Common myeloid progenitor, CD34-positive (primary cell): ENCODE results near the gene GSG1L.

ENCODE experiments used
- CTCF ChIA-PET: fragments of 350-600 bp; sonication (Branson Sonifier 250); formaldehyde crosslinking; loops from one replicate; lab custom pipeline; 2021; ENCODE audit warnings: antibody characterized with exemption; lab: Charles Lee
- POLR2A ChIA-PET: fragments of 350-600 bp; sonication (Branson Sonifier 250); formaldehyde crosslinking; loops from one replicate; lab custom pipeline; 2021; ENCODE audit warnings: antibody characterized with exemption; lab: Charles Lee
- DNase-seq, 3 donors: peaks; one replicate each; pipeline versions ENCODE4 v3.0.0 to v3.0.0-alpha.2; 2013
- H3K27ac ChIP-seq, 2 experiments: 1 replicate in 1 of 2; 2 replicates in 1 of 2; pipeline ENCODE4 v1.7.0; 2013; ENCODE audit warnings: inconsistent platforms in 2 of 2, low read length in 2 of 2, mild to moderate bottlenecking in 2 of 2, low read depth in 1 of 2, moderate library complexity in 1 of 2; ENCODE audit not compliant: severe bottlenecking in 2 of 2, insufficient read depth in 1 of 2, poor library complexity in 1 of 2
- H3K27me3 ChIP-seq, 5 experiments: replicated peaks in 2 of 5; 1 replicate in 3 of 5; 2 replicates in 2 of 5; pipeline versions ENCODE4 v1.6.1 to v1.7.0; 2013; ENCODE audit warnings: low read length in 4 of 5, mild to moderate bottlenecking in 2 of 5, moderate library complexity in 2 of 5, inconsistent platforms in 1 of 5; ENCODE audit not compliant: insufficient read depth in 5 of 5, control insufficient read depth in 4 of 5
- H3K36me3 ChIP-seq, 4 experiments: 1 replicate in 2 of 4; 2 replicates in 2 of 4; pipeline versions ENCODE4 v1.6.1 to v1.7.0; 2013; ENCODE audit warnings: low read length in 3 of 4, control low read depth in 1 of 4, mild to moderate bottlenecking in 1 of 4; ENCODE audit not compliant: control insufficient read depth in 4 of 4, insufficient read depth in 4 of 4
- H3K4me1 ChIP-seq, 4 experiments: 1 replicate in 3 of 4; 2 replicates in 1 of 4; pipeline versions ENCODE4 v1.6.1 to v1.7.1; 2013; ENCODE audit warnings: low read length in 3 of 4, mild to moderate bottlenecking in 3 of 4, control low read depth in 1 of 4, inconsistent platforms in 1 of 4, moderate library complexity in 1 of 4; ENCODE audit not compliant: control insufficient read depth in 4 of 4, insufficient read depth in 4 of 4; ENCODE audit errors: control extremely low read depth in 1 of 4
- H3K4me3 ChIP-seq, 7 experiments: 1 replicate in 4 of 7; 2 replicates in 3 of 7; pipeline versions ENCODE4 v1.5.1 to v1.7.0; 2013; ENCODE audit warnings: mild to moderate bottlenecking in 7 of 7, low read length in 6 of 7, moderate library complexity in 6 of 7, inconsistent platforms in 2 of 7, low read depth in 2 of 7, control low read depth in 1 of 7; ENCODE audit not compliant: insufficient read depth in 4 of 7, control insufficient read depth in 1 of 7; ENCODE audit errors: extremely low read depth in 1 of 7
- H3K9me3 ChIP-seq, 5 experiments: 1 replicate in 4 of 5; 2 replicates in 1 of 5; pipeline versions ENCODE4 v1.6.1 to v1.7.1; 2013; ENCODE audit warnings: low read length in 4 of 5, mild to moderate bottlenecking in 2 of 5, inconsistent platforms in 1 of 5, low read depth in 1 of 5, moderate library complexity in 1 of 5; ENCODE audit not compliant: control insufficient read depth in 4 of 5, insufficient read depth in 2 of 5; ENCODE audit errors: control extremely low read depth in 1 of 5
- WGBS: methylation state at CpG from one replicate; pipeline ENCODE4 v1.1.5; 2013; ENCODE audit not compliant: insufficient coverage; 5-methylcytosine and 5-hydroxymethylcytosine counted together

Gene GSG1L

DNA sequence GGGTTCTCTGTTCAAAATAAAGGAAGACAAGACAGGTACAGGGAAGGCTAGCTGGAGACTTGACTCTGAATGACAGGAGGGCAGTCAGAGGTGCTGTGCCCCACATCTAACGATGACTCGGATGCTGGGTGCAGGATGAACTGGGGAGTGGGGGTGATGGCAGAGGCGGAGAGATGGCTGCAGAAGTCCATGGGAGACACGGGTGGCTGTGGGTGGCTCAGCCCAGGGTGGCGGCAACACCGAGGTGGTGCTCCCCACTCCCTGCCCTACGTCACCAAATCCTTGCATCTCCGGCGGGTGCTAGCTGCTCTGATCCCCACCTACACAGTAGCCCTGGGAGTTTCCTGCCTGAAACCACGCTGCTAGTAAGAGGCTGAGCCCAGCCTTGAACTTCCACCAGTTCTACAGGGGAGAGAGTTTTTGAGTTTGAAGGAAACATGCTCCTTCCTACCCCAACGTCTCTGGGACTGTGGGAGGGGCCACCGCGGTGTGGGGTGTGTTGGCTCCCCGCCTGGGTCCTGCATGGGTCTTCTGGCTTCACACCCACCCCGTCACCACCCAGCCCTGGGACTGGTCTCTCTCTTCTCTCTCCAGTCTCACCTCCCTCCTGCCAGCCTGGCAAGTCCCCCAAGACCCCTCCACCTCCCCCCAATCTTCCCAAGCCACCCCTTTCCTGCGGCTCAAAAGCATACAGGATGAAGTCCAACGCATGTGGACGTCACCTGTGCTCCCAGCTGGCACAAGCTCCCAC is 4.5 kb downstream of the GSG1L start:
- Histone ChIP-seq H3K4me3 (no peak overlapping the region), H3K27me3 (peaks cover 0 to 63% (median 27%) of the 10 kb centered on the region in 5 experiments), H3K4me1 (peaks cover 0 to 16% (median 9%) of the 10 kb centered on the region in 4 experiments), H3K9me3 (no peaks in the 10 kb centered on the region), H3K36me3 (no peaks in the 10 kb centered on the region), H3K27ac (no peak overlapping the region)
- WGBS: 47% methylated on average over 8 of the region's 18 CpGs
- POLR2A ChIA-PET: no interaction called here
- no peak for DNase-seq
- CTCF ChIA-PET: interaction anchor here (1.9 kb wide), 1 partner anchor 86 kb away, joined by 4 read pairs; no protein-coding TSS in a partner anchor

DNA sequence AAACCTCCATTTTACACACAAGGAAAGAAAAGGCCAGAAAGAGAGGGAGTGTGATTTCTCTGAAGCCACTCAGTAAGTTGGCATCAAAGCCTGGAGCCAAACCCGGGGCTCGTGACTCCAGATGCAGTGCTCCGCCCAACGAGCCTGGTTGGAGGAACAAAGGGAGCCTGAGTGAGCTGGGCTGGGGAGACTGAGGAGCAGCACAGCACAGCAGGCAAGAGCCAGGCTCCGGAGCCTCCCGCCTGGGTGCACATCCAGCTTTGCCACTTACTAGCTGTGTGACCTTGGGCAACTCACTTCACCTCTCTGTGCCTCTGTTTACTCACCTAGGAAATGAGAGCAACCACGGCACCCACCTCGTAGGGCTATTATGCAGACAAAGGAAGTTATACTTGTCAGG is 5.6 kb downstream of the GSG1L start:
- CTCF ChIA-PET: interaction anchor here (0.9 to 1.9 kb wide), 2 partner anchors 11 to 85 kb away, joined by 3 to 4 read pairs; no protein-coding TSS in a partner anchor
- Histone ChIP-seq H3K9me3 (no peaks in the 10 kb centered on the region), H3K27me3 (peaks cover 0 to 66% (median 27%) of the 10 kb centered on the region in 5 experiments), H3K4me1 (peaks cover 0 to 8% (median 4%) of the 10 kb centered on the region in 4 experiments), H3K36me3 (no peaks in the 10 kb centered on the region), H3K27ac (no peak overlapping the region), H3K4me3 (no peak overlapping the region)
- WGBS: 92% methylated on average over 6 of the region's 8 CpGs
- DNase-seq: no peak
- POLR2A ChIA-PET: no interaction called here

DNA sequence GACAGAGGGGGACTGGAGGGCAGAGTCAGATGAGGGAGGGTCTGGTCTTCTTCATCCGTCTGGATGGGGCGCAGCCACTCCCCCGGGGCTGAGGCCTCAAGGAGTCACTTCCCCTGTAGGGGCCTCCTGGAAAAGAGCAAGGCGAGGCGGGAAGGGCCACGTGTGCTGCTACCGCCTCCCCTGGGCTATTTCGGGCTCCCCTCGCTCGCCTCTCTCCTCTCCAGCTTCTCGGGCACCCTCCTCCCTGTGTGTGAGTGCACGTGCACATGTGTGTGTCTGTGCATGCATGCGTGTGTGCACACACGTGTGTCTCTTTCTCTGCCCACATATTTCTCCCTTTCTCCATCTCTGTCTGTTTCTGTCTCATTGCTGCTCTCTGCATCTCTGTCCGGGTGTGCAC is 10.1 kb downstream of the GSG1L start:
- H3K36me3 ChIP-seq: no peaks in the 10 kb centered on the region
- WGBS: 26% methylated on average over 11 of the region's 15 CpGs
- H3K27me3 ChIP-seq: peaks cover 3 to 40% (median 6%) of the 10 kb centered on the region in 5 experiments
- ChIA-PET CTCF (no interaction called here), POLR2A (no interaction called here)
- no peak for DNase-seq
- H3K4me3 ChIP-seq: no peak overlapping the region
- H3K4me1 ChIP-seq: no peaks in the 10 kb centered on the region
- H3K27ac ChIP-seq: no peak overlapping the region
- peaks cover 0 to 11% (median 4%) of the 10 kb centered on the region in 5 experiments for H3K9me3 ChIP-seq

DNA sequence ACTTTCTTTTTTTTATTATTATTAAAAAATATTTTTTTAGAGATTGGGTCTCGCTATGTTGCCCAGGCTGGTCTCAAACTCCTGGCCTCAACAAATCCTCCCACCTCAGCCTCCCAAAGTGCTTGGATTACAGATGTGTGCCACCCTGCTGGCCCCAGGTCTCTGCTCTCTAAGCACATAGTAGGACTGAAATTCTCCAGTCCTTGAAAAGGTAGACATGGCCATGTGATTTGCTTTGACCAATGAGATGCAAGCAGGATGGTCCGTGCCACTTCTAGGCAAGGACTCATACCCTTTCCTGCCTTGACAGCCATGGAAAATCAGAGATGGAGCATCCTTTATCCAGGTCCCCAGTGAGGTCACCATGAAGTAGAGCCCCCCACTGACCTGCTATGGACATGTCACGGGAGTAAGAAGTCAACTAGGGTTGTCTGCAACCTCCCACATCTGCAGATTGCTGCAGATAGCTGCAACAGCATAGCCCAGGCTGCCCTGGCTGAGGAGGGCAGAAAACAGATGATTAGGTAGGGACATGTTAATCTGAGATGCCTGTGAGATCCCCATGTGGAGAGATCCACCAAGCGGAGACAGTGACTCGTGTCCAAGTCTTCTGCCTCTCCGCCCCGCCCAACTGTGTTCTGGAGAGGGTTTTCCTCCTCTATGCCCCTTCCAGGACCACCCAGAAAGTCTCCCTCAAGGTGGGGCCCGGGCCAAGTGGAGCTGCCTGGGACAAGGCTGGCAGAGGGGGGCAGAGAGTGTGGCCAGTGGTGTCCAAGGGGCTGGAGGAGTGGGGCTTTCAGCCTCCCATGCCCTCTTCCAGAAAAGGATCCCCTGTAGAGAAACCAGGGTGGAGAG is 11.0 kb downstream of the GSG1L start:
- WGBS: 84% methylated on average over 2 of the region's 8 CpGs
- Histone ChIP-seq H3K27ac (no peak overlapping the region), H3K36me3 (no peaks in the 10 kb centered on the region), H3K4me1 (no peaks in the 10 kb centered on the region), H3K4me3 (no peak overlapping the region), H3K9me3 (peaks cover 0 to 12% (median 4%) of the 10 kb centered on the region in 5 experiments), H3K27me3 (peaks cover 0 to 33% (median 5%) of the 10 kb centered on the region in 5 experiments)
- CTCF ChIA-PET: no interaction called here
- POLR2A ChIA-PET: interaction anchor here (0.6 kb wide), 1 partner anchor 75 kb away, joined by 3 read pairs; no protein-coding TSS in a partner anchor
- DNase-seq: no peak

DNA sequence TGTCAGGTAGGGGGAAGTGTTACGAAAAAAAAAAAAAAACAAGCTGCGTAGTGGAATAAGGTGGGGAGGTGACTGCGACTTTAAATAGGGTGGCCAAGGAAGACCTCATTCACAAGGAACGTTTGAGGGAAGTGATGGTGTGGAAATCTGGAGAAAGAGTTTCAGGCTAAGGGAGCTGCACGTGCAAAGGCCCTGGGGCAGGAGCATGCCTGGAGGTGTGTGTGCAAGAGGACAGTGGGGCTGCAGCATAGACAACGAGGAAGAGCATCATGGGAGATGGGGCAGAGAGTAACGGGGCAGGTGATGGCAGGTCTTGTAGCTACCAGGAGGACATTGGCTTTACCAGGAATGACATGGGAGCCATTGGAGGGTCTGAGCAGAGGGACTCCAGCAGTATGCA is 12.0 kb downstream of the GSG1L start:
- Histone ChIP-seq H3K27ac (no peak overlapping the region), H3K4me3 (no peak overlapping the region), H3K9me3 (peaks cover 0 to 12% (median 4%) of the 10 kb centered on the region in 5 experiments), H3K36me3 (no peaks in the 10 kb centered on the region), H3K27me3 (peaks cover 0 to 31% (median 5%) of the 10 kb centered on the region in 5 experiments), H3K4me1 (no peaks in the 10 kb centered on the region)
- CTCF ChIA-PET: no interaction called here
- POLR2A ChIA-PET: no interaction called here
- WGBS: 75% methylated on average over 4 of the region's 7 CpGs
- DNase-seq: no peak

DNA sequence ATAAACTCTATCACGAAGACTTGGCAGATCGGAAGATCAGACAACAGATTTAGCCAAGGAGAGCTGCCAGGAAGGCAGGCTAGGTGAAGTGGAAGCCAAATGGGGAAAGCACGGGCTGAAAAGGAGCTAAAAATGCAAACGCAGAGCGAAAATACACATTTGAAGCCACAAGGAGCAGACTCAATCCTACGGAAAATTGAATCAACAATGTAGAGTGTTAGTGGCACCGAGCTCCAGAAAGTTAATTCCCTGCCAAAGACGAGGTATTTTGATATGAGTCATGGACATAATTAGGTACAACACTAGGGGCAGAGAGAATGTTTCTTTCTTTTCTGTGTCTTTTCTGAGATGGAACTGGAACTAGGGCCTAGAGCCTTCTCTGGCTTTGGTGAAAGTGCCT is 20.7 kb downstream of the GSG1L start:
- Histone ChIP-seq H3K36me3 (no peaks in the 10 kb centered on the region), H3K27me3 (no peaks in the 10 kb centered on the region), H3K4me1 (no peaks in the 10 kb centered on the region), H3K9me3 (no peaks in the 10 kb centered on the region), H3K27ac (no peak overlapping the region), H3K4me3 (no peak overlapping the region)
- 92% methylated on average over 8 of the region's 8 CpGs for WGBS
- ChIA-PET POLR2A (no interaction called here), CTCF (no interaction called here)
- DNase-seq: no peak

DNA sequence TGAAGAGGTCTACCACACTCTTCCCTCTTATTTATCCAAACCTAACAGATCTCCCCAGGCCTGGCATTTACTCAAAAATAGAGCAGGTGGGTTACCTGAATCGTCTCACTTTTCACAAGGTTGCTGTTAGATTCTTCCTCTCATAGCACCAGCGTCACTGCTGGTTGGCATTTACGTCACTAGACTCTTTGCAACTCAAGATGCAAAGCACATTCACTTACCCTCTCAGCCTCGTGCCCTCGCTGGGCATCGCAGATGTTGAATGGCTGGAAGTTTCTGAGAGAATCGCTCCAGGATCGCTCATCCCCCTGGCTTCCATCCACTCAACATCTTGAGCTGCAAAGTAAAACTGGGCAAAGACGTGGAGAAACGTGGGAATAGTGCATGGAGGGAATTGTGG is 21.9 kb downstream of the GSG1L start:
- 96% methylated on average over 6 of the region's 10 CpGs for WGBS
- Histone ChIP-seq H3K4me3 (no peak overlapping the region), H3K36me3 (no peaks in the 10 kb centered on the region), H3K27ac (no peak overlapping the region), H3K9me3 (no peaks in the 10 kb centered on the region), H3K27me3 (no peaks in the 10 kb centered on the region), H3K4me1 (no peaks in the 10 kb centered on the region)
- ChIA-PET POLR2A (no interaction called here), CTCF (no interaction called here)
- DNase-seq: no peak
